Measurements from ENCODE around the gene NLRP14. TPM values are rescaled to one million over a fixed set of nuclear protein-coding genes. Genes with fewer than 3 reads are reported as not detected.

NLRP14 gene
- total RNA-seq, 4 donors from 2014 or later = 0.24 to 0.35 TPM; not detected in 2

DNA sequence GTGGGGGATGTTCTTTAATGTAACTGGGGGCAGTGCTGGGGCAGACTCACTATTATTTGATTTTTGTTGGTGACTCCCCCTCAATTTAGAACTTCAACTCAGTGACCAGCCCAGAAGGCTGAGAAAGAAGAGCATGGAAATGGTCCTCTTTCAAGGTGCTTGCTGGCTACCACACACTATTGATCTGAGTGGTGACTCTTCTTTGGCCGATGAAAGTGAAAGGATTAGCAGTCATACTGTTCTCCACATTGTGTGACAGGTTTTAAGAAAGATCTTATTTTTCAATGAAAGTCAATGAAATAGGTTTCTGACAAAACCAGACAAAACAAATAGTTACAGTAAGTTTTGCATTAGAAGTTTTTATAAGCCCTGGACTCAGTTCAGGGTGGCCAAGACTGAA, 29.9 kb downstream of the NLRP14 start:
- no peaks in the 10 kb centered on the region for H3K9me3 ChIP-seq

DNA sequence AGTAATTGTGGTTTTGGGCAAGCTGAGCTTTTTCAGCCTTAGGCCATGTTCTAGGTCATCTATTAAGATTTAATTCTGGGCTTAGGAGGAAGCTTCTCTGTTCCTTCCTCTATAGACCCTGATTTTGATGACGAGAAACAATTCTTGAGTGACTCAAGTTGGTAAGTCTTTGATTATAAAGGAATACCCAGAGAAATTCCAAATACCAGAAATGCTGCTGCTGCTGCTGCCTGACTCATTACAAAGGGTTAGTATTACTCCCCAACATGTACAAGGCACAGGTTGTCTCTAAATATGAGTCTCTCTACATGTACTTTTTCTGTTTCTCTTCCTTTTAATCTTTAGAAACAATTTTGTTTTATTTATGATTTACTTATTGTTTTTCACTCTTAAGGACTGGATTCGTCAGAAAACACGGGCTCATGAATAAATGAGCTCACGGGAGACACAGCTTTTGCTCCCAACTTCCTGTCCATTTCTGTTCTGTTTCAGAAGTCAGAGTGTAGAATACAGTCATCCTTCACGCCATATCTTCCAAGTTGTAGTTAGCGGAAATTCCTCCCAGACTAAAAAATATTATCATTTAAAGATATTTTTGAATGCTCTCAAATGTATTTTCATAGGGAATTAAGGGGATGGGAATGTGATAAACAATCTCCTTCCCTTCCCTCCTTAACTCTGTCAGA, 36.7 kb downstream of the NLRP14 start:
- H3K27me3 ChIP-seq = no peaks in the 10 kb centered on the region
- TF ChIP-seq POLR2A (IDR thresholded peaks at IDR 0.05) (no peak), CTCF (IDR thresholded peaks at IDR 0.05) (no peak)
- H3K27ac ChIP-seq = no peak overlapping the region
- no peaks in the 10 kb centered on the region for H3K36me3 ChIP-seq
- no peaks in the 10 kb centered on the region for H3K9me3 ChIP-seq
- H3K4me1 ChIP-seq = no peaks in the 10 kb centered on the region
- H3K4me3 ChIP-seq = no peak overlapping the region
- DNase-seq = no peak
- intact Hi-C loops (cut with DNase I; ENCODE audit: low total_unique reads) = no loop called here

More for the DNA sequence above, 29.9 kb downstream of the NLRP14 start:
- no peak overlapping the region for H3K27ac ChIP-seq
- H3K36me3 ChIP-seq = no peaks in the 10 kb centered on the region
- no peaks in the 10 kb centered on the region for H3K27me3 ChIP-seq
- no peak for DNase-seq
- H3K4me3 ChIP-seq = no peak overlapping the region
- intact Hi-C loops (cut with DNase I; ENCODE audit: low total_unique reads) = no loop called here
- no peaks in the 10 kb centered on the region for H3K4me1 ChIP-seq
- no peak for TF ChIP-seq POLR2A (IDR thresholded peaks at IDR 0.05)
- TF ChIP-seq CTCF (IDR thresholded peaks at IDR 0.05) = no peak

DNA sequence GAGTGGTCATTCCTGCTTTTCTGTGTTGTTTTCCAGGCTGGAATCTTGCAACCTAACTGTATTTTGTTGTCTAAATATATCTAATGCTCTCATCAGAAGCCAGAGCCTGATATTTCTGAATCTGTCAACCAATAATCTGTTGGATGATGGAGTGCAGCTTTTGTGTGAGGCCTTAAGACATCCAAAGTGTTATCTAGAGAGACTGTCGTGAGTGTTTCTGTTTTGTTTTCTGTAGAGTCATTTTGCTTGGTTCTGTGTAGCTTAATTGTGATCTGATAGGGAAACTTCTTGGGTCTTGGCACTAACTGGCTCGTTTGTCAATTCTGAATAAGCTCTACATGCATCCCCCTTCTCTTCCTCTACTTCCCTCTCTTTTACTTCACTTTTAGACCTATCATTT, 37.4 kb downstream of the NLRP14 start:
- no peaks in the 10 kb centered on the region for H3K9me3 ChIP-seq
- no peak for DNase-seq
- no peaks in the 10 kb centered on the region for H3K27me3 ChIP-seq
- TF ChIP-seq CTCF (IDR thresholded peaks at IDR 0.05) = no peak
- TF ChIP-seq POLR2A (IDR thresholded peaks at IDR 0.05) = no peak
- no peaks in the 10 kb centered on the region for H3K4me1 ChIP-seq
- H3K36me3 ChIP-seq = no peaks in the 10 kb centered on the region
- no peak overlapping the region for H3K4me3 ChIP-seq
- no peak overlapping the region for H3K27ac ChIP-seq
- intact Hi-C loops (cut with DNase I; ENCODE audit: low total_unique reads) = no loop called here

- intact Hi-C loops (cut with DNase I; ENCODE audit: low total_unique reads) = no loop called here
- Histone ChIP-seq H3K9me3 (no peaks in the 10 kb centered on the region), H3K27ac (no peak overlapping the region), H3K36me3 (no peaks in the 10 kb centered on the region), H3K4me3 (no peak overlapping the region), H3K27me3 (no peaks in the 10 kb centered on the region), H3K4me1 (no peaks in the 10 kb centered on the region)
- no peak for TF ChIP-seq CTCF (IDR thresholded peaks at IDR 0.05)
- no peak for TF ChIP-seq POLR2A (IDR thresholded peaks at IDR 0.05)
- no peak for DNase-seq
Observed at GRCh38 chr11:7060868-7061267, 40.6 kb downstream of the NLRP14 start.

DNA sequence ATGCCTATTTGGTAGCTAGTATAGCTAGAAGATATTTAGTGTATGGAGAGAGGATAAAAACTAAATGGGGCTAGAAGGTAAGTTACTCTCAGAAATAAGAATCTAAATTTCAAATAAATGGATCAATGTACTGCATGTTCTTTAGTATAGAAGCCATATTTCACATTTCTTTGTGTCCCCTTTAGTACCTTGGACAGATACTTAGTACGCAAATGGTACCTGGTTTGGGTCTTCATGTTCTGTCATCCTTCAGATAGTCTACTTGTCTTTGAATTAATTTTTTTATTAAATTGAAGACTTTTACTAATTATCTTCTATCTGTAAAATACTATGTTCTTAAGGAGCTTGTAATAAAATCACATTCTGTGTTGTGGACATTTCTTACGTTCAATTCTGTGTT, 42.3 kb downstream of the NLRP14 start:
- no peak for TF ChIP-seq CTCF (IDR thresholded peaks at IDR 0.05)
- no peak for TF ChIP-seq POLR2A (IDR thresholded peaks at IDR 0.05)
- Histone ChIP-seq H3K27me3 (no peaks in the 10 kb centered on the region), H3K27ac (no peak overlapping the region), H3K4me3 (no peak overlapping the region), H3K36me3 (no peaks in the 10 kb centered on the region), H3K4me1 (no peaks in the 10 kb centered on the region), H3K9me3 (no peaks in the 10 kb centered on the region)
- DNase-seq = no peak
- intact Hi-C loops (cut with DNase I; ENCODE audit: low total_unique reads) = no loop called here
